ENCODE results near the gene PLCB4. TPM values are rescaled to one million over a fixed set of nuclear protein-coding genes. Genes with fewer than 3 reads are reported as not detected.

PLCB4 gene
- total RNA-seq, 1 donor from 2014 or later, result 19.9 TPM

- TF ChIP-seq CTCF (IDR thresholded peaks at IDR 0.05; ENCODE audit: insufficient read depth, low read length, poor library complexity, severe bottlenecking), result peak; percentile 37
- Histone ChIP-seq H3K4me3 (ENCODE audit: low read depth, low read length) (no peak overlapping the region), H3K36me3 (ENCODE audit: control insufficient read depth, insufficient read depth, low read length) (peaks cover 4% of the 10 kb centered on the region), H3K27me3 (ENCODE audit: control insufficient read depth, insufficient read depth, low read length) (no peaks in the 10 kb centered on the region)
- no peak for DNase-seq (ENCODE audit: low read depth)
These were observed 290.8 kb downstream of the PLCB4 start for GRCh38 chr20:9359561-9360308.

GRCh38 chr20:9360431-9360830 is 291.5 kb downstream of the PLCB4 start:
- no peak for DNase-seq (ENCODE audit: low read depth)
- TF ChIP-seq CTCF (IDR thresholded peaks at IDR 0.05; ENCODE audit: insufficient read depth, low read length, poor library complexity, severe bottlenecking), result no peak
- no peaks in the 10 kb centered on the region for H3K27me3 ChIP-seq (ENCODE audit: control insufficient read depth, insufficient read depth, low read length)
- H3K36me3 ChIP-seq (ENCODE audit: control insufficient read depth, insufficient read depth, low read length), result peaks cover 4% of the 10 kb centered on the region
- H3K4me3 ChIP-seq (ENCODE audit: low read depth, low read length), result no peak overlapping the region

- Histone ChIP-seq H3K27me3 (ENCODE audit: control insufficient read depth, insufficient read depth, low read length) (no peaks in the 10 kb centered on the region), H3K36me3 (ENCODE audit: control insufficient read depth, insufficient read depth, low read length) (peaks cover 4% of the 10 kb centered on the region), H3K4me3 (ENCODE audit: low read depth, low read length) (no peak overlapping the region)
- no peak for TF ChIP-seq CTCF (IDR thresholded peaks at IDR 0.05; ENCODE audit: insufficient read depth, low read length, poor library complexity, severe bottlenecking)
- DNase-seq (ENCODE audit: low read depth), result no peak
These were observed 294.8 kb downstream of the PLCB4 start for GRCh38 chr20:9363673-9364072.

GRCh38 chr20:9367328-9367727 is 298.4 kb downstream of the PLCB4 start:
- DNase-seq (ENCODE audit: low read depth), result no peak
- no peak for TF ChIP-seq CTCF (IDR thresholded peaks at IDR 0.05; ENCODE audit: insufficient read depth, low read length, poor library complexity, severe bottlenecking)
- H3K36me3 ChIP-seq (ENCODE audit: control insufficient read depth, insufficient read depth, low read length), result peaks cover 5% of the 10 kb centered on the region
- no peak overlapping the region for H3K4me3 ChIP-seq (ENCODE audit: low read depth, low read length)
- no peaks in the 10 kb centered on the region for H3K27me3 ChIP-seq (ENCODE audit: control insufficient read depth, insufficient read depth, low read length)

GRCh38 chr20:9367746-9368145 is 298.9 kb downstream of the PLCB4 start:
- no peak for DNase-seq (ENCODE audit: low read depth)
- no peaks in the 10 kb centered on the region for H3K27me3 ChIP-seq (ENCODE audit: control insufficient read depth, insufficient read depth, low read length)

More at GRCh38 chr20:9367746-9368145, 298.9 kb downstream of the PLCB4 start:
- Histone ChIP-seq H3K36me3 (ENCODE audit: control insufficient read depth, insufficient read depth, low read length) (peaks cover 5% of the 10 kb centered on the region), H3K4me3 (ENCODE audit: low read depth, low read length) (no peak overlapping the region)
- TF ChIP-seq CTCF (IDR thresholded peaks at IDR 0.05; ENCODE audit: insufficient read depth, low read length, poor library complexity, severe bottlenecking), result no peak

Measured in kidney epithelial cell (primary cell).